Stimulated activated CD8-positive, alpha-beta memory T cell treated with anti-CD3 and anti-CD28 coated beads, Interleukin-15, amount 100 ng/mL, for 24 hours (primary cell): ENCODE data around the gene MCF2L2.
"Not testable (repeated sequence)": the region's sequence is repeated elsewhere in the genome, so short reads cannot be mapped to it uniquely, and the experiment has no call there.

Source experiments
- DNase-seq: peaks from one replicate; pipeline ENCODE4 v3.0.0-alpha.2; 2020; ENCODE audit warnings: low read depth

MCF2L2 gene

GRCh38 chr3:183230826-183231225 is 197.6 kb downstream of the MCF2L2 start:
- DNase-seq = no peak

- DNase-seq = not testable (repeated sequence)
Measured at GRCh38 chr3:183230251-183230650, 198.2 kb downstream of the MCF2L2 start.

- DNase-seq = no peak
Measured at GRCh38 chr3:183229178-183229577, 199.2 kb downstream of the MCF2L2 start.

GRCh38 chr3:183227586-183227985 is 200.8 kb downstream of the MCF2L2 start:
- no peak for DNase-seq

- no peak for DNase-seq
Measured at GRCh38 chr3:183226333-183226890, 202.0 kb downstream of the MCF2L2 start.

GRCh38 chr3:183224180-183224970 is 204.0 kb downstream of the MCF2L2 start:
- DNase-seq = no peak

- no peak for DNase-seq
Measured at GRCh38 chr3:183222631-183223235, 205.7 kb downstream of the MCF2L2 start.

- DNase-seq = no peak
Measured at GRCh38 chr3:183220828-183221227, 207.6 kb downstream of the MCF2L2 start.

- DNase-seq = no peak
Measured at GRCh38 chr3:183218826-183219225, 209.6 kb downstream of the MCF2L2 start.

GRCh38 chr3:183217548-183218332 is 210.7 kb downstream of the MCF2L2 start:
- DNase-seq = no peak

GRCh38 chr3:183215591-183216202 is 212.7 kb downstream of the MCF2L2 start:
- DNase-seq = no peak

GRCh38 chr3:183214277-183214612 is 214.2 kb downstream of the MCF2L2 start:
- no peak for DNase-seq

- no peak for DNase-seq
Measured at GRCh38 chr3:183213415-183214276, 214.8 kb downstream of the MCF2L2 start.

- DNase-seq = no peak
Measured at GRCh38 chr3:183212565-183212964, 215.9 kb downstream of the MCF2L2 start.

- DNase-seq = no peak
Measured at GRCh38 chr3:183212096-183212495, 216.3 kb downstream of the MCF2L2 start.

- no peak for DNase-seq
Measured at GRCh38 chr3:183211352-183211751, 217.1 kb downstream of the MCF2L2 start.

- DNase-seq = no peak
Measured at GRCh38 chr3:183210862-183211341, 217.5 kb downstream of the MCF2L2 start.

GRCh38 chr3:183210341-183210740 is 218.1 kb downstream of the MCF2L2 start:
- DNase-seq = no peak

GRCh38 chr3:183208800-183209199 is 219.6 kb downstream of the MCF2L2 start:
- DNase-seq = no peak

- DNase-seq = no peak
Measured at GRCh38 chr3:183208260-183208659, 220.2 kb downstream of the MCF2L2 start.

GRCh38 chr3:183203670-183204069 is 224.7 kb downstream of the MCF2L2 start:
- DNase-seq = no peak
